GM12873 (cell line): ENCODE results near the gene CCSER2.

Source experiments
- CTCF ChIP-seq: IDR thresholded peaks from 2 replicates; pipeline ENCODE4 v1.5.1; 2012; ENCODE audit warnings: low read depth, mild to moderate bottlenecking, moderate library complexity, low read length, control low read depth; ENCODE audit not compliant: insufficient read depth; ENCODE audit errors: missing control alignments

Gene CCSER2

GRCh38 chr10:84341983-84342382, 13.6 kb downstream of the CCSER2 start:
- no peak for TF ChIP-seq CTCF

GRCh38 chr10:84342584-84342983, 14.2 kb downstream of the CCSER2 start:
- no peak for TF ChIP-seq CTCF

GRCh38 chr10:84343831-84344230, 15.4 kb downstream of the CCSER2 start:
- no peak for TF ChIP-seq CTCF

GRCh38 chr10:84344526-84344925, 16.1 kb downstream of the CCSER2 start:
- no peak for TF ChIP-seq CTCF

- TF ChIP-seq CTCF: no peak
Measured at GRCh38 chr10:84348447-84348846, 20.1 kb downstream of the CCSER2 start.

GRCh38 chr10:84348860-84349259, 20.5 kb downstream of the CCSER2 start:
- no peak for TF ChIP-seq CTCF

GRCh38 chr10:84352251-84352842, 24.0 kb downstream of the CCSER2 start:
- peak; percentile 92 for TF ChIP-seq CTCF
